ENCODE measurements around the gene QPRT.

- TF ChIP-seq CTCF (IDR thresholded peaks at IDR 0.05; ENCODE audit: low read depth, low read length) (no peak), EZH2phosphoT487 (IDR thresholded peaks at IDR 0.05; ENCODE audit: low read depth) (no peak)
Measured at GRCh38 chr16:29649588-29650494, 29.1 kb upstream of the QPRT start.
